ENCODE data around the gene KRTCAP2.

DNA sequence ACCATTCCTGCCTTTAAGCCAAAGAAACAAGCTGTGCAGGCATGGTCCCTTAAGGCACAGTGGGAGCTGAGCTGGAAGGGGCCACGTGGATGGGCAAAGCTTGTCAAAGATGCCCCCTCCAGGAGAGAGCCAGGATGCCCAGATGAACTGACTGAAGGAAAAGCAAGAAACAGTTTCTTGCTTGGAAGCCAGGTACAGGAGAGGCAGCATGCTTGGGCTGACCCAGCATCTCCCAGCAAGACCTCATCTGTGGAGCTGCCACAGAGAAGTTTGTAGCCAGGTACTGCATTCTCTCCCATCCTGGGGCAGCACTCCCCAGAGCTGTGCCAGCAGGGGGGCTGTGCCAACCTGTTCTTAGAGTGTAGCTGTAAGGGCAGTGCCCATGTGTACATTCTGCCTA is 38.8 kb downstream of the KRTCAP2 start:
- TF ChIP-seq, protein P1, sequence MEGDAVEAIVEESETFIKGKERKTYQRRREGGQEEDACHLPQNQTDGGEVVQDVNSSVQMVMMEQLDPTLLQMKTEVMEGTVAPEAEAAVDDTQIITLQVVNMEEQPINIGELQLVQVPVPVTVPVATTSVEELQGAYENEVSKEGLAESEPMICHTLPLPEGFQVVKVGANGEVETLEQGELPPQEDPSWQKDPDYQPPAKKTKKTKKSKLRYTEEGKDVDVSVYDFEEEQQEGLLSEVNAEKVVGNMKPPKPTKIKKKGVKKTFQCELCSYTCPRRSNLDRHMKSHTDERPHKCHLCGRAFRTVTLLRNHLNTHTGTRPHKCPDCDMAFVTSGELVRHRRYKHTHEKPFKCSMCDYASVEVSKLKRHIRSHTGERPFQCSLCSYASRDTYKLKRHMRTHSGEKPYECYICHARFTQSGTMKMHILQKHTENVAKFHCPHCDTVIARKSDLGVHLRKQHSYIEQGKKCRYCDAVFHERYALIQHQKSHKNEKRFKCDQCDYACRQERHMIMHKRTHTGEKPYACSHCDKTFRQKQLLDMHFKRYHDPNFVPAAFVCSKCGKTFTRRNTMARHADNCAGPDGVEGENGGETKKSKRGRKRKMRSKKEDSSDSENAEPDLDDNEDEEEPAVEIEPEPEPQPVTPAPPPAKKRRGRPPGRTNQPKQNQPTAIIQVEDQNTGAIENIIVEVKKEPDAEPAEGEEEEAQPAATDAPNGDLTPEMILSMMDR (optimal IDR thresholded peaks at IDR 0.05 in 1 of 3, IDR thresholded peaks at IDR 0.05 in 1 of 3, conservative IDR thresholded peaks at IDR 0.05 in 1 of 3; ENCODE audit: extremely low read depth in 1 of 3, insufficient read depth in 2 of 3, low read length in 3 of 3), result no peak
- TF ChIP-seq EZH2 (IDR thresholded peaks at IDR 0.05; ENCODE audit: low read length), result no peak

All from keratinocyte (primary cell).